GM19468 (cell line): ENCODE results near the gene CADPS.

ENCODE experiments used
- ATAC-seq: cut with Tn5 transposase; IDR thresholded peaks from one replicate; pipeline ENCODE4 v1.9.1; 2021; ENCODE audit warnings: mild to moderate bottlenecking, moderate library complexity, moderate number of reproducible peaks; ENCODE audit not compliant: unreplicated experiment; ENCODE audit errors: extremely low read depth

Gene CADPS

GRCh38 chr3:62659660-62660059 is 215.6 kb downstream of the CADPS start:
- ATAC-seq: no peak

GRCh38 chr3:62655691-62656063 is 219.5 kb downstream of the CADPS start:
- ATAC-seq: no peak

- no peak for ATAC-seq
Measured at GRCh38 chr3:62655056-62655690, 220.0 kb downstream of the CADPS start.

- ATAC-seq: no peak
Measured at GRCh38 chr3:62653796-62654195, 221.4 kb downstream of the CADPS start.

- ATAC-seq: no peak
Measured at GRCh38 chr3:62647711-62648110, 227.5 kb downstream of the CADPS start.

DNA sequence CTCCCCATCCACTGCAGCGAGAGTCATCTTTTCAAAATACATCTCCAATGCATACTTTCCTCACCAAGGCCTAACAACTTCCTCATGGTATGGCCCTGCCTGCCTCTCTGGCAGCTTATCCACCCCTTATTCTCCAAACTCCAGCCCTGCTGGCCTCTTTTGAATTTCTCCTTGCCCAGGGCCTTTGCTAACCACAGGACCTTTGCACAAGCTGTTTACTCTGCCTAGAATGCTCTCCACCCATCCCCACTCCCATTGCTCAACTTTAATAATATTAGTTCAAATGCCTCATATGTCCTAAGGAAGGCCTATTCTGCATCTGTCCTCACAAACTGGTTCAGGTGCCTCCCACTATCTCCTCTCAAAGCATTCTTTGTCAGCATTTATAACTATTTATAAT is 230.7 kb downstream of the CADPS start:
- ATAC-seq: no peak

GRCh38 chr3:62638316-62638715 is 236.9 kb downstream of the CADPS start:
- ATAC-seq: no peak

DNA sequence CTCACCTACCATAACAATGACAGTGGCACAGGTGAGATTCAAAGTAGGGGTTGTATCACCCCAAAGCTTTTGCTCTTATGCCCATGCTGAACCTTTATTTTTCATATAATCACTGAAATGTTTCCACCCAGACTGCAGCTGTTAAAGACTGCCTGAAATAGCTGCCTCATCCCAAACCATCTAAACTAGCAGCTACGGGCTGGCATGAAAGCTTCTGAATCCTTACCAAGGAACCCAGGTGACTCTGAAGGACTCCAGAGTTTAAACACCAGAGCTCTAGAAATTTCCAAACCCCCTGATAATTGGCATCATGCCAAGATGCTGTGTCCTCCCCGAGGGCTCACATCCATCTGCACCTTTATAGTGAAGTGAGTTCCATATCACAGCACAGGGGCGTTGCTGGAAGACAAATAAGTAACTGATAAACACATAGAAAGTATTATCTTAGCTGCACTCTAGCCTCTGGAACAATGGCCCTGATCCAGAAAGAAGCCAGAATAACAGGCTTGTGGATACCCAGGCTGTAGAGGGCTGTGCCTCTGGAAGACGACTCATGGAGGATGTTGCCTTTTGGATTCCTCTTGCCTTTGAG is 238.9 kb downstream of the CADPS start:
- ATAC-seq: no peak

GRCh38 chr3:62632510-62633294 is 242.5 kb downstream of the CADPS start:
- ATAC-seq: no peak

GRCh38 chr3:62631488-62631887 is 243.7 kb downstream of the CADPS start:
- no peak for ATAC-seq

DNA sequence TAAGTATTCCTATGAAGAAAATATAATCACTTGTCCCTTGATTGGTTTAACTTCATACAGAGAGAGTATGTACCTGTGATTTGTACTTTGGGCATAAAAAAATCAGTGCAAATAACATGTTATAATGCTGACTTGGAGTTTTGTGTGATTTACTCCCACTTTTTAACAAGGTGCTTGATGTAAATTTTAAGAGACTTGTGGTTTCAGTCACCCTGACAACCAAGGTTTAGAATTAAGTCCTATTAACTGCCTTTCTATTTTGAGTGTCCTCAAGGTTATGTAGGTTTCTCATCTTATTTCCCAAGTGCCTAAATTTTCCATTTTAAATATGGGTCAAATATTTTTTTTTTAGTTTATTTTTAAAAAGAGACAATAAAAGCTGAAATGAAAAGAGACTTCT is 244.6 kb downstream of the CADPS start:
- ATAC-seq: no peak

- ATAC-seq: no peak
Measured at GRCh38 chr3:62625268-62625667, 249.9 kb downstream of the CADPS start.

GRCh38 chr3:62624185-62624584 is 251.0 kb downstream of the CADPS start:
- ATAC-seq: no peak

GRCh38 chr3:62622553-62623174 is 252.6 kb downstream of the CADPS start:
- no peak for ATAC-seq

DNA sequence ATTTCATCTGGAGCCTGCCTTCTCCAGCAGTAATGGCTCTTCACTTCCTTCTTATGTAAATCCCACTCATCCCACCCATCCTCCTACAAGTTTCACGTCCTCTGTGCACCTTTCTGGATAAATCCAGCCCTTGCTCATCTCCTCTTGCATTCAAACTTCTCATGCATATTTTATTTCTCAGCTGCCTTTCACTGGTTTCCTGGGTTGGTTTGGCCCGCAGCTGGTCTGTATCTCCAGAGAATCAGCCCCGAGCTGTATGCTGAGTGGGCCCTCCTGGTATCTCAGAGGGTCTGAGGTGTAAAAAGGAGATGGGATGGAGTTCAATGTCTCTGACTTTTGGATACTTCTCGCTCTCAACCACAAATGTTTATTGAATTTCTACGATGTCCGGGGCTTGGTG is 253.3 kb downstream of the CADPS start:
- ATAC-seq: no peak

- no peak for ATAC-seq
Measured at GRCh38 chr3:62621176-62621575, 254.0 kb downstream of the CADPS start.

- ATAC-seq: no peak
Measured at GRCh38 chr3:62615258-62615849, 259.9 kb downstream of the CADPS start.

DNA sequence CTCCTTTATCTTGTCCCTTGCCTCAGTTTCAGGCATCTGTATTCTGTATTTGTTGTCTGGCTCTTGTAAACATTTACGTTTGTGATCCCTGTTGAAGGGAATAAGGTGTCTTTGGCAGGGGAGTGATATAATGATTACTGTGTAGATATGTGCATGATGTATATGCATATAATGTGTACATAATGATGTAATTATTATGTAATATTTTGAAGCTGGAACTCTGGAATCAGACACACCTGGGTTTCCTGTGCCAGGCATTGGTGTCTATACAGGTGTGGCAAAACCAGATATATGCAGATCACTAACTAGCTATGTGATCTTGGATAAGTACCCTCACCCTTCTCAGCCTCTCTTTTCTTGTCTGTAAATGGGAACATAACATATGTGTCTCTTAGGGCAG is 260.7 kb downstream of the CADPS start:
- ATAC-seq: no peak

DNA sequence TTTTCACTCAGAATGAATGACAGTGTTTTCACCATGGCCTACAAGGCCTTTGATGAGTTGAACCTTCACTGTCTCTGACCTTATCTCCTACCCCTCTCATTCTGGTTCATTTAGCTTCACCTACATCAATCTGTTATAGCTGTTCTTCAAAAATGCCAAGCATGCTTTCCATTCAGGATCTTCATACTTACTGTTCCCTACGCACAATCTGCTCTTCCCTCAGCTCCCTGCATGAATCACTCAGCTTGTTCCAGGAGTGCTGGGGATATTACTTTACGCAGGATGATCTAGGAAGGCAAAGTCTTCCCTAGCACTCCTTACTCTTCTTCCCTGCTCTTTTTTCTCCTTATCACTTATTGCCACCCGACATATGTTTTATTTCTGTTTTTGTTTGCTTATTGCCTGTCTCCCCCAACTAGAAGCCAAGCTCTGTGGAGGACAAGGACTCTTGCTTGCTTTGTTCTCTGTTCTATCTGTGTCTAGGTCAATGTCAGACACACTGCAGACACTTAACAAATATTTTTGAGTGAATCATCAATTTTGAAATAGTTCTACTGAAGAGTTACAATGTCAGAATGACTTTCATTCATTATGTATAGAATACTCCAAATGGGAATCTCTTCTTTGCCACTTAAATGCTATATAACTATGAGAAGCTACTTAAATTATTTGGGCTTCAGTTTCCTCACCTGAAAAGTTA is 263.5 kb downstream of the CADPS start:
- no peak for ATAC-seq
